GM19351 (cell line): ENCODE results near the gene AIMP2.
A peak's percentile ranks its signal among the peaks of the same experiment; 100 is the strongest.
"Not testable (repeated sequence)": the region's sequence is repeated elsewhere in the genome, so short reads cannot be mapped to it uniquely, and the experiment has no call there.

Experiments
- ATAC-seq: cut with Tn5 transposase; IDR thresholded peaks from one replicate; pipeline ENCODE4 v1.9.1; 2021; ENCODE audit warnings: mild to moderate bottlenecking, moderate library complexity; ENCODE audit not compliant: unreplicated experiment

The AIMP2 gene

DNA sequence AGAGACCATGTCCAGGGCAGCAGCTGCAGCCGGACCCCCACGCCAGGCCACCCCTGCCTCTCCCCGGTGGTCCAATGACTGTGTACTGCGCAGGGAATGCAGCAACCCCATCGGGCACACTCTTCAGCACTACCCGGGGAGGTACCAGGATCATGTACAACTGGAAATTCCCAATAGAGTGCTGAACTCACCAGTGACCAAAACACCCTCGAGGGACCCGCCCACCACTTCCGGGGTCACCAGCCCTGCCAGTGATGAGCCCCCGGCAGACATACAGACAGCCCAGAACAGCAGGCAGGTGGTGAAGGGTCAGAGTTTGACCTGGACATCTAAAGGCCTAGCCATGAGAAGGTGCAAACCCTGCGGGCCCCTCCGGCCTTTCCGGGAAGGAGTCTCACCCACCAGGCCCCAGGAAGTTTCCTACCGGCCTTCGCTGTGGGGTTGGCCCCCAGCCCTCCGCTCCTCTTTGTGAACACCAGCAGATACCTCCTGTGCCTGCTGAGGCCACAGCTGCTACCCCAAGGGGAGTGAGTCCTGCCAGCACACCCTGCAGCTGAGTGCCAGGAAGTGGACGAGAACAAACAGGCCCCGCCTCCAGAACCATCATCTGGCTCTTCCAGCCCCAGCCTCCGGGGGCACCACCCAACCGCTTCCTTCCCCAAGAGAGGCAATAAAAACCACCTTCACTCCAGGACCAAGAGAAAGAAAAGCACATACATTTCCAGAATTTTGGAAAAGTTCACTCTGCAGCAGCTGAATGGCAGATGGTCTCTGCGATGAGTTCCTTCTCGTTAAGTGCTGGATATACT lies 17.1 kb downstream of the AIMP2 start:
- ATAC-seq, result peak; percentile 86

DNA sequence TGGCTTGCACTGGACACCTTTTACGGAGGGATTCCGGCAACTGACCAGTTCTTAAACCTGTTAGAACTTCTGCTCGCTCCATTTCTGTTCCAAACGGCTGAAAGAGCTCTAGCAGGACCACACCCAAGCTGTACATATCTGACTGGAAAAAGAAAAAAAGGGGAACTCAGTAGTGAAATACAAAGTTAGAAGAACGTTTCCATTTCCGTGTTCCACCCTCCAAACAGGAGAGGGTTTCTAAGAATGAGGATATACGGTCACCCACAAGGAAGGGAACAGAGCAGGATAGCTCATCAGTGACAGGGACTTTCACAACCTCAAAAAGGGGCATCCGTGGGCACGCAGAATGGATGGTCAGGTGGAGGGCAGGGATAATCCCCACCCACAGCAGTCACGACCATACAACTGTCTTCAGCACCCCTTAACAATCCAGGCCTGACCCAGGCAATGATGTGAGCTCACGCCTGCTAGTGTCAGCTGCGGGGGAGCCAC lies 17.8 kb downstream of the AIMP2 start:
- ATAC-seq, result no peak

DNA sequence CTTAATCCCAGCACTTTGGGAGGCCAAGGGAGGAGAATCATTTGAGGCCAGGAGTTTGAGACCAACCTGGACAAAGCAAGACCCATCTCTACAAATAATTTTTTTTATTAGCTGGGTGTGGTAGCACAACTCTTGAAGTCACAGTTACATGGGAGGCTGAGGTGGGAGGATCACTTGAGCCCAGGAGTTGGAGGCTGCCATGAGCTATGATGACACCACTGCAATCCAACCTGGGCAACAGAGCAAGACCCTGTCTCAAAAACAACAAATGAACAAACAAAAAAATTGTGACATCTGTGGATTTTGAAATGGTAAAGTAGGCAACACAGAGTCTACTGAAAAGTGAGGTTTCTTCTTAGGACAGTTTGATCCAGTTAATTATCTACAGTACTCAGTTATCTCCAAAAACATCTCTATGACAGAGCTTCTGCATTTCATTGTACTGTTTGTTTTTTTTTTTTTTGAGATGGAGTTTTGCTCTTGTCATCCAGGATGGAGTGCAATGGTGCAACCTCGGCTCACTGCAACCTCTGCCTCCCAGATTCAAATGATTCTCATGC lies 18.8 kb downstream of the AIMP2 start:
- ATAC-seq, result no peak

DNA sequence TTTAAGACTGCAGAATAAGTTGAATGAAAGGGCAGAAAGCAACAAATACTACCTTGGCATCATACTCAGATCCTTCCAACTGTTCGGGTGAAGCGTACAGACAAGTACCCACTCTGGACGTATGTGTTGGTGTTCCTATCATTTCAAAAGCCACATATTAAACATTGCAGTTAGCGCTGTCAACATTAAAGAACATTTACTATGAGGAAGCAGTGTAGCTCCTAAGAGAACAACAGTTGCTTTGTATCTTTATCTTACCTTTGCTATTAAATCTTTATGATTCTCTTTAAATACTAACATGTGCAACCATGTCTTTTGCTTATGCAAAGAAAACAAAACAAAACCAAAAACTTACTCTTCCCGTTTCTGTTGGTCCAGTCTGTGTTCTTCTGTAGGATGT lies 19.5 kb downstream of the AIMP2 start:
- no peak for ATAC-seq

DNA sequence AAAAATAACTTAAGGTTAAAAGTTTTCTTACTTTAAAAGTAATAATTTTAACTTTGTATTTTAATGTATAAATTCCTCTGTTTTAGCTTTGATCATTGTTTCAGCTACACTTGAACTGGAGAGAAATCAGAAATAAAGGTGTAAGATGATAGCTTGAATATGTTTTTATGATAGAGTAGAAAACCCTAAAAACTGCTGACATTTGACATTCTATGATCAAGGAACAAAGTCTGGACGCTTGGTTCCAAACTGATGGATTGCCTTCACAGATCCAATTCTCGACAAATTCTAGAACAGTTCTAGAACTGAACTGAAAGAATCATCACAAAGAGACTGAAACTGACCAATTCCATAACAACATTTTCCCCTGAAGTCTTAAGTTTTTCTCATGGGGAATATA lies 21.9 kb downstream of the AIMP2 start, which contains the start of gene ANKRD61:
TSS of gene ANKRD61 (plus strand) at position 389 of the 400 bp plus-strand sequence. CDS start at position 389, 0 bp downstream.
- no peak for ATAC-seq

DNA sequence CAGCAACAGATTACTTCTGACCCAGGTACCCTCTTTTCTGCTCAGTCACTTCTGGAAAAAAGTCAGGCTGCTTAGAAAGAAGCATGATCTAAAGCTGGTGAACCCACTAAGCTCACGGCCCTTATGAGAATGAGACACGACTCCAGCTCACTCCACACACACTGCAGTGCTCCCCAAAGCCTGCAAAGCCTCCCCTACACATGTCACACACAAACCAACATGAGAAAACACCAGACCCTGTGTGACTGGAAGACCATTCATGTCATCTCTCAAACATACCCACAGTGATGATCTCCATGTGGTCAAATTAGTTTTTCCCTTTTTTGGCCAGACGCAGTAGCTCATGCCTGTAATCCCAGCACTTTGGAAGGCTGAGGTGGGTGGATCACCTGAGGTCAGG lies 22.5 kb downstream of the AIMP2 start:
- ATAC-seq, result no peak

DNA sequence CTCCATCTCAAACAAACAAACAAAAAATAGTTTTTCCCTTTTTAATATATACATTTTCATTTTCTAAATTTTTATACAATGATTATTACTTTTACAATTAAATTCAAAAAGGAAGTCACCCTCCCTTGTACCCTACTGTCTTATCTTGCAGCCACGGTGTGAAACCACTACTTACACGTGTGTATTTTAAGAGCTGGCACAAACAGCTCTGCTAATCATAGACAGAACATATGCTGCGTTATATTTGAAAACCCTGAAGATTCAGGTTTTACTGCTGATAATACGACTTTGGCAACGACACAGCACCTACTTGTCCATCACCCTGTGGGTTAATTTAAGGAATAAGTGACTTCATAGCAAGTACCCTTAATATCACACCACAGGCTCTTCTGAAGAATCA lies 23.1 kb downstream of the AIMP2 start:
- ATAC-seq, result no peak

DNA sequence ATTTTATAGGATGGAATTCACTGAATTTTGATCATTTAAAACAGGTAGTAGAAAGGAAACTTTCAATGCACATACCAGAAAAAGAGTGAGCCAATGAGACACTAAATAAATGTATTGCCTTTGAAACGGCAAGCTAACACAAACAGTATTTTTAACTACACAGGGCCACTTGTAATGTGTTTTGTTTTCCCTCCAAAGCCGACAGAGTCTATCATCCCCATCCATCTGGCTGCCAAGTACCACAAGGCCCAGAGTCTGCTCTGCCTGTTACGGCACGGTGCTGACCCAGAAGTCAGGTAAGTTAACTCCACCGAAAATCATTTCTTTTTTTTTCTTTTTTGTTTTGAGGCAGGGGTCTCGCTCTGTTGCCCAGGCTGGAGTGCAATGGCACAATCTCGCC lies 23.6 kb downstream of the AIMP2 start:
- ATAC-seq, result no peak

DNA sequence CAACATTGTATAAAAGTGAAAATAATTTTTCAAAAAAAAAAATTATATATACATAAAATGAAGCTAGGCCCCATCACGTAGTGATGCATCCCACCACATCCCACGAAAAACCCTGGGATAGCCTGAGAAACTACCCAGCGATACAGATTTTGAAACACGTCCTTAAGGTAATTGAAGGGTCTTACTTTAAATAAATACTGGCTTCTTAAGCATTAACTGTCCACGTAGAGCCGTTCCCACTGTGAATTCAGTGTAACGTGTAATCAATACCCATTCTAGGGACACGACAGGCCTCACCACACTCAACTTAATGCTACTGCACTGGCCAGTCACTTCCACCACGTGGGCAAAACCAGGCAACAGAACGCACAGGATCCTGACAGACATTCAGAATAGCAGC lies 26.1 kb downstream of the AIMP2 start:
- ATAC-seq, result no peak

DNA sequence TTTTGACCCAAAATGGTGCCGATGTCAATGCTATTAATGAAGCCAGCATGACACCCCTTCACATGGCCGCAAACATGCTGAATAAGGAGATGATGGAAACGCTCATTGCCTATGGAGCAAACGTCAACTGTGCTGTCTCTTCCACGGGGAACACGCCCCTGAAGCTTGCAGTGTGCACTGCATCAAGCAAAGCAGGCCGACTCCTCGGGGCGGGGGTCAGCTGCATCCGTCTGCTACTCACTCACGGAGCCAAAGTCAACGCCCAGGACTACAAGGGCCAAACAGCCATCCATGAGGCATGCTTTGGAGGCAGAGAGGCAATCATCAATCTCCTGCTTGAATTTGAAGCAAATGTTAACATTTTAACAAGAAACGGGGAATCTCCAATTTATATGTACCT lies 26.6 kb downstream of the AIMP2 start:
- no peak for ATAC-seq

DNA sequence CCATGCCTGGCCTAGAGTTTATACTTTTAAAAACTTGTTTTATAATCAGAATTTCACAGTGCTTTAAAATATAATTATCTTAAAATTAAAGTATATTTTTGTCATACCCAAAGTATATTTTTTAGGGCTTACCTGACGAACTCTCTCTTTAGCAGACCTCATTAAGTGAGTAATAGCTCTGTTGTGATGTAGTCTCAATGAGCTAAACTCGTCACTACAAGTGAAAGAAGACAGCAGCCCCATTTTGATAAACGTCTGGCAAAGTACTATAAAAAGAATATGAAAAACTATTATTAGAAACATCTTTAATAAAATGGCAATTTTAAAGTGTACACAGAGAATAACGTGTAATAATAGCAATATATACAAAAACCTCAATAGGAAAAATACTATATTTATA lies 40.7 kb downstream of the AIMP2 start:
- ATAC-seq, result no peak

DNA sequence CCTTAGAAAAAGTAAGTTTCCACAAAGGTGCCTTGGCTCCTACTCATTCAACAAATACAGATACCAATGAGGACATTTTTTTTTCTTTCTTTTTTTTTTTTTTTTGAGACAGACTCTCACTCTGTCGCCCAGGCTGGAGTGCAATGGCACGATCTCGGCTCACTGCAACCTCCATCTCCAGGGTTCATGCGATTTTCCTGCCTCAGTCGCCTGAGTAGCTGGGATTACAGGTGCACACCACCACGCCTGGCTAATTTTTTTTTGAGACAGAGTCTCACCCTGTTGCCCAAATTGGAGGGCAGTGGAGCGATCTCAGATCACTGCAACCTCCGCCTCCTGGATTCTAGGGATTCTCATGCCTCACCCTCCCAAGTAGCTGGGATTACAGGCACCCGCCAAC lies 42.1 kb downstream of the AIMP2 start:
- ATAC-seq, result not testable (repeated sequence)

DNA sequence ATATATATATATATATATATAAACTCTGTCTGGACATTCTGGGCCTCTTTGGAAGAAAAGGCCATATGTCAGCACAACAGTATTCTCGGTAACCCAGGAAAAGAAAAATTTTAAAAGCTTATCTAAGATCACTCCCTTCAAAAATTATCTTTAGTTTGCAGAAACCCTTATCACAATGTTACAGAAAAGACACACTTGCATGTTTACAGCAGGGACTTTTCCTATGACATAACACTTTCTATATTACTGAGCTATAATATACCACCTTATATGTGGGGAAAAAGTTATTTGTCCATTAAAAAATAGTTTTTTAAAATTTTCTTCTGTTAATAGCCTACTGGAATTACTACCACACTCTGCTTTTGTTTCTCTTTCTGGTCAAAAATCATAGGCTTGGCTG lies 47.5 kb downstream of the AIMP2 start:
- no peak for ATAC-seq

DNA sequence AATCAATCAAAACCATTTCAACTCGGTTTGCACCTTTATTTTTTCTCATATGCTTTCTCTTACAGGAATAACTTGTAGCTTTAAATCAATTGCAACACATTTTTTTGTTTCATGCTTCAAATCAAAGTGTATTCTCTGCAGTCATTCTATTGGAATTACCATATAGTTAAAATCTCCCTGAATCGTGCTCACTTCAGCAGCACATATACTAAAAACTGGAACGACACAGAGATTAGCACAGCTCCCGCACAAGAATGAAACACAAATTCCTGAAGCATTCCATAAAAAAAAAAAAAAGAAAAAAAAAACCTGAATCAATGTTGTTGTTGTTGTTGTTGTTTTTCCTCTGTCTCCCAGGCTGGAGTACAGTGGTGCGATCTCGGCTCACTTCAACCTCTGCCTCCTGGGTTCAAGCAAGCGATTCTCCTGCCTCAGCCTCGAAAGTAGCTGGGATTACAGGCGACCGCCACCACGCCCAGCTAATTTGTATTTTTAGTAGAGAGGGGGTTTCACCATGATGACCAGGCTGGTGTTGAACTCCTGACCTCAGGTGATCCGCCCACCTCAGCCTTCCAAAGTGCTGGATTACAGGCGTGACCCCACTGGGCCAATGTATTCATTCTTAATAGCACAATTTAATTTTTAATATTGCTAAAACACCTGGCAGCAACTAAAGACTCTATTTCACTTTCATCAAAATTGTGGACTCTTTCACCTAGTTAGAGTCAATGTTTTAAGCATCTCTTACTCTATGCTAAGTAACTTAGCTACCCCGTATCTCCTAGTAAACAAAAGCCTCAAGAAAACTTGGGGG lies 48.5 kb downstream of the AIMP2 start:
- no peak for ATAC-seq

DNA sequence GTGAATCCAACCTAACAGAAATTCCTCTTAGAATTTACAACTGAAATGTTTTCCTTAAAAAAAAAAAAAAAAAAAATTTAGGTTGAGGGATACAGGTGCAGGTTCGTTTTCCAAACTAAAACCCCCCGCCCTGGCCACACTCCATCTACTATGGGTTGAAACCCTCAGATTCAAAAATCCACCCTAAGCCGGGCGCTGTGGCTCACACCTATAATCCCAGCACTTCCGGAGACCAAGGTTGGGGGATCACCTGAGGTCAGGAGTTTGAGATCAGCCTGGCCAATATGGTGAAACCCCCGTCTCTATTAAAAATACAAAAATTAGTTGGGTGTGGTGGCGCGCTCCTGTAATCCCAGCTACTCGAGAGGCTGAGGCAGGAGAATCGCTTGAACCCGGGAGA lies 50.9 kb downstream of the AIMP2 start:
- not testable (repeated sequence) for ATAC-seq

DNA sequence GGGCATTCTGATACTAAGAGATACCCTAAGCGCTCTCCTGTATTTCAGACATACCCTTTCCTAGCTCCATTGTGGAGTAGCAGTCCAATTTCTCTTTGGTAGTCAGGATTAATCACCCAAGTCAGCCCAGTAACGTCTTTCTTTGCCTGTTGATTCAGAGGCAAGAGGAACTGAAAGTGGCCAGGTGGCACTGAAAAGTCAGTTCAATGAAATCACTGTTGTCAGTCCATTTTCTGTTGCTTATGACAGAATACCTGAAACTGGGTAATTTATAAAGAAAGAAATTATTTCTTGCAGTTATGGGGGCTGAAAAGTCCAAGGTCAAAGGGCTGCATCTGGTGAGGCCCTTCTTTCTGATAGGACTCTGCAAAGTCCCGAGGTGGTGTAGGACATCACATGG lies 62.3 kb downstream of the AIMP2 start:
- peak; percentile 62 for ATAC-seq
